IMR-90 (cell line): ENCODE measurements around the gene TMC7. TPM values are rescaled to one million over a fixed set of nuclear protein-coding genes. Genes with fewer than 3 reads are reported as not detected.

Experiments used
- ATAC-seq: fragments of 200-7000 bp; cut with Tn5 transposase; 2 replicates; pipeline ENCODE4 v1.9.1; 2020; ENCODE audit warnings: low read depth, mild to moderate bottlenecking, moderate library complexity
- BruUV-seq: library from RNA; stranded (reverse); fragments of 400-500 nt; replicated peaks from 2 replicates; lab custom pipeline; 2021; lab: Mats Ljungman, UMichigan
- CTCF ChIA-PET: fragments of 300-600 bp; formaldehyde crosslinking; extraction: SDS; loops from one replicate; lab custom pipeline; 2021; ENCODE audit warnings: antibody characterized with exemption; lab: Yijun Ruan, JAX
- POLR2A ChIA-PET: fragments of 300-600 bp; sonication (Branson Sonifier 250); formaldehyde crosslinking; loops from one replicate; lab custom pipeline; 2022; ENCODE audit warnings: antibody characterized with exemption; ENCODE audit not compliant: unreplicated experiment; lab: Charles Lee
- DNase-seq: peaks from one replicate; pipeline ENCODE4 v3.0.0; 2013
- H2AFZ ChIP-seq: replicated peaks from 2 replicates; pipeline ENCODE3; 2013; ENCODE audit warnings: low read length, mild to moderate bottlenecking; ENCODE audit not compliant: poor library complexity
- H2AK5ac ChIP-seq: 2 replicates; pipeline ENCODE4 v1.6.1; 2013; ENCODE audit warnings: low read depth, low read length, inconsistent platforms
- H2AK9ac ChIP-seq: replicated peaks from 2 replicates; pipeline ENCODE3; 2013; ENCODE audit warnings: mild to moderate bottlenecking, low read depth, low read length, moderate library complexity; ENCODE audit not compliant: poor library complexity
- H2BK120ac ChIP-seq: 2 replicates; pipeline ENCODE4 v1.6.1; 2013; ENCODE audit warnings: low read depth, low read length, inconsistent platforms
- H2BK15ac ChIP-seq: 3 replicates; pipeline ENCODE4 v1.6.1; 2013; ENCODE audit warnings: low read depth, low read length, inconsistent platforms
- H2BK20ac ChIP-seq: 2 replicates; pipeline ENCODE4 v1.6.1; 2013; ENCODE audit warnings: low read depth, mild to moderate bottlenecking, inconsistent platforms, low read length, moderate library complexity
- H2BK5ac ChIP-seq: 2 replicates; pipeline ENCODE4 v1.6.1; 2013; ENCODE audit warnings: mild to moderate bottlenecking, low read depth, low read length, inconsistent platforms; ENCODE audit not compliant: poor library complexity, severe bottlenecking
- H3K14ac ChIP-seq: replicated peaks from 2 replicates; pipeline ENCODE4 v1.6.1; 2013; ENCODE audit warnings: low read depth, low read length, inconsistent platforms
- H3K18ac ChIP-seq: 2 replicates; pipeline ENCODE4 v1.6.1; 2013; ENCODE audit warnings: low read depth, low read length, control low read depth
- H3K23ac ChIP-seq: 2 replicates; pipeline ENCODE4 v1.6.1; 2013; ENCODE audit warnings: low read depth, low read length, inconsistent platforms
- H3K27ac ChIP-seq: 2 replicates; pipeline ENCODE4 v1.5.1; 2013; ENCODE audit warnings: mild to moderate bottlenecking, control low read depth, low read length; ENCODE audit not compliant: insufficient read depth
- H3K27me3 ChIP-seq: 2 replicates; pipeline ENCODE4 v1.6.1; 2013; ENCODE audit warnings: low read length; ENCODE audit not compliant: control insufficient read depth, insufficient read depth
- H3K36me3 ChIP-seq: 2 replicates; pipeline ENCODE4 v1.6.1; 2013; ENCODE audit warnings: low read length, mixed read lengths; ENCODE audit not compliant: control insufficient read depth, insufficient read depth
- H3K4ac ChIP-seq: 2 replicates; pipeline ENCODE4 v1.6.1; 2013; ENCODE audit warnings: low read depth, low read length, inconsistent platforms
- H3K4me1 ChIP-seq: 2 replicates; pipeline ENCODE4 v1.6.1; 2013; ENCODE audit warnings: low read length, mixed read lengths; ENCODE audit not compliant: control insufficient read depth, insufficient read depth
- H3K4me2 ChIP-seq: 2 replicates; pipeline ENCODE4 v1.6.1; 2013; ENCODE audit warnings: low read depth, mild to moderate bottlenecking, control low read depth, low read length, moderate library complexity
- H3K4me3 ChIP-seq: 2 replicates; pipeline ENCODE4 v1.5.1; 2013; ENCODE audit warnings: low read depth, mild to moderate bottlenecking, control low read depth, low read length, moderate library complexity; ENCODE audit not compliant: insufficient read depth
- H3K56ac ChIP-seq: 2 replicates; pipeline ENCODE4 v1.6.1; 2013; ENCODE audit warnings: low read length, inconsistent platforms; ENCODE audit not compliant: insufficient read depth; ENCODE audit errors: extremely low read depth
- H3K79me1 ChIP-seq, 2 experiments: 2 replicates each; pipeline ENCODE4 v1.6.1; 2013; ENCODE audit warnings: low read length in 2 of 2, inconsistent platforms in 1 of 2, low read depth in 1 of 2
- H3K9ac ChIP-seq: 2 replicates; pipeline ENCODE4 v1.6.1; 2013; ENCODE audit warnings: low read depth, low read length, control low read depth
- H3K9me1 ChIP-seq: 2 replicates; pipeline ENCODE4 v1.6.1; 2013; ENCODE audit warnings: low read length, inconsistent platforms; ENCODE audit not compliant: insufficient read depth
- H3K9me3 ChIP-seq: 2 replicates; pipeline ENCODE4 v1.6.1; 2013; ENCODE audit warnings: low read length; ENCODE audit not compliant: control insufficient read depth, insufficient read depth
- H4K20me1 ChIP-seq: 2 replicates; pipeline ENCODE4 v1.6.1; 2013; ENCODE audit warnings: low read length, inconsistent platforms; ENCODE audit not compliant: insufficient read depth
- H4K5ac ChIP-seq: 2 replicates; pipeline ENCODE4 v1.6.1; 2013; ENCODE audit warnings: mild to moderate bottlenecking, low read depth, low read length, control low read depth
- H4K8ac ChIP-seq, 2 experiments: 2 replicates each; pipeline ENCODE4 v1.6.1; 2013; ENCODE audit warnings: low read depth in 2 of 2, low read length in 2 of 2, control low read depth in 1 of 2, inconsistent platforms in 1 of 2
- H4K91ac ChIP-seq: 2 replicates; pipeline ENCODE4 v1.6.1; 2013; ENCODE audit warnings: low read depth, low read length, inconsistent platforms; ENCODE audit not compliant: insufficient read depth
- BHLHE40 ChIP-seq: fragments of 150-350 bp; IDR thresholded peaks from 2 replicates; pipeline ENCODE4 v1.6.1; 2016; ENCODE audit warnings: mild to moderate bottlenecking, low read depth, low read length
- FOS ChIP-seq: fragments of 150-350 bp; IDR thresholded peaks from 2 replicates; pipeline ENCODE4 v1.6.1; 2016; ENCODE audit warnings: low read depth, low read length
- MAFK ChIP-seq: IDR thresholded peaks from 2 replicates; pipeline ENCODE4 v1.6.1; 2012; ENCODE audit warnings: low read depth, low read length, improper control_type of control experiment
- MAZ ChIP-seq: IDR thresholded peaks from 2 replicates; pipeline ENCODE4 v1.6.1; 2012; ENCODE audit warnings: low read depth, mild to moderate bottlenecking, low read length, improper control_type of control experiment, moderate library complexity, borderline replicate concordance
- MXI1 ChIP-seq: IDR thresholded peaks from 2 replicates; pipeline ENCODE4 v1.6.1; 2012; ENCODE audit warnings: low read depth, mild to moderate bottlenecking, low read length, moderate library complexity, borderline replicate concordance
- RAD21 ChIP-seq: IDR thresholded peaks from 2 replicates; pipeline ENCODE4 v1.6.1; 2012; ENCODE audit warnings: low read length, improper control_type of control experiment
- RCOR1 ChIP-seq: IDR thresholded peaks from 2 replicates; pipeline ENCODE4 v1.6.1; 2012; ENCODE audit warnings: mild to moderate bottlenecking, low read length, improper control_type of control experiment; ENCODE audit not compliant: insufficient replicate concordance
- SMC3 ChIP-seq: fragments of 150-350 bp; IDR thresholded peaks from 2 replicates; pipeline ENCODE4 v1.6.1; 2016; ENCODE audit warnings: low read depth, mild to moderate bottlenecking, antibody characterized with exemption, low read length, moderate library complexity
- WGBS, 2 experiments: methylation state at CpG; one replicate each; pipeline versions ENCODE4 v1.1.5 to v1.1.7; 2013; ENCODE audit warnings: missing lambda C conversion rate in 2 of 2; ENCODE audit not compliant: insufficient read length in 1 of 2; ENCODE audit errors: extremely low coverage in 2 of 2; 5-methylcytosine and 5-hydroxymethylcytosine counted together
- dilution Hi-C: fragments of 300-500 bp; cut with HindIII; formaldehyde crosslinking; loops from one replicate; pipeline ENCODE4 v1.14.3; 2018; ENCODE audit warnings: low sequenced_read_pairs; ENCODE audit not compliant: unreplicated experiment
- in situ Hi-C: fragments of 300-500 bp; cut with MboI; formaldehyde crosslinking; loops from 3 replicates; pipeline ENCODE4 v1.14.3; 2019; ENCODE audit warnings: low sequenced_read_pairs, inconsistent platforms, mixed read lengths
- intact Hi-C: fragments of 100-400 bp; cut with micrococcal nuclease; formaldehyde crosslinking; loops from 2 replicates; pipeline ENCODE4 v1.10.0; 2022
- polyA plus RNA-seq, 3 experiments: library from polyadenylated mRNA; depleted of rRNA; stranded (reverse); fragments of >200 nt; gene quantifications; 2 replicates each; pipeline ENCODE4 v1.2.3, GENCODE V29; 2012; ENCODE audit warnings: low replicate concordance in 1 of 3
- total RNA-seq: library from RNA; depleted of rRNA; stranded (reverse); fragments of >200 nt; gene quantifications from 2 replicates; pipeline ENCODE4 v1.2.3, GENCODE V29; 2012
- TF ChIP-seq, protein P1 (sequence below): fragments of 150-350 bp; IDR thresholded peaks from 2 replicates; pipeline ENCODE4 v1.6.1; 2016; ENCODE audit warnings: low read depth, mild to moderate bottlenecking, low read length, moderate library complexity, borderline replicate concordance
- TF ChIP-seq, protein P2 (sequence below): fragments of 150-350 bp; IDR thresholded peaks from 2 replicates; pipeline ENCODE4 v1.6.1; 2017; ENCODE audit warnings: mild to moderate bottlenecking, antibody characterized with exemption, low read length, low read depth
- TF ChIP-seq, protein P3 (sequence below): conservative IDR thresholded peaks from 2 replicates; pipeline ENCODE4 v1.5.1; 2012; ENCODE audit warnings: mild to moderate bottlenecking, low read depth, low read length, improper control_type of control experiment

The TMC7 gene
- total and polyA plus RNA-seq, 2 of the 4 experiments (the other 2 are of a cell fraction), result 0.27 to 0.36 TPM

DNA sequence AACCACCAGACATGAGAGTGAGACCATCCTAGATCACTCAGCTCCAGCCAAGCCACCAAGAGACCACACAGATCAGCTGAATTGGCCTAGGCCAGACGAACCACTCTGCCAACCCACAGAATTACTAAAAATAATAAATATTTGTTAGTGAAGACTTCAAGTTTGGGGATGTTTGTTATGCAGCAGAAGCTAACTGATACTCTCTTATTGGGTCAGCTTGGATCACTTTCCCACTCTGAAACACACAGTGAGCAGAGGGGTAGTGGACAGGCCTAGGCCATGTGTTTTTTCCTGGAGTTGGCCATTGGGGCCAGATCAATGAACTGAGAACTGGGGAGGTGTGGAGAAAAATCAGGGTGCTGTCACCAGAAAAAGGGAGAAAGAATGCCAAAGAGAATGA is 114.4 kb downstream of the TMC7 start:
- ATAC-seq (no peak), DNase-seq (no peak)
- Histone ChIP-seq H3K9me1 (no peaks in the 10 kb centered on the region), H4K20me1 (no peaks in the 10 kb centered on the region), H3K14ac (no peak overlapping the region), H3K27ac (no peak overlapping the region), H2BK20ac (no peak overlapping the region), H4K8ac (no peak overlapping the region), H3K4me2 (no peak overlapping the region), H3K27me3 (no peaks in the 10 kb centered on the region), H3K4me1 (no peaks in the 10 kb centered on the region), H2BK120ac (no peak overlapping the region), H2BK5ac (no peak overlapping the region), H4K5ac (no peak overlapping the region), H3K23ac (no peak overlapping the region), H3K4me3 (no peak overlapping the region), H3K4ac (no peak overlapping the region), H2AFZ (no peak overlapping the region), H3K79me1 (no peaks in the 10 kb centered on the region), H3K56ac (no peak overlapping the region), H3K9me3 (peaks cover 8% of the 10 kb centered on the region), H2AK9ac (no peak overlapping the region), H2AK5ac (no peak overlapping the region), H3K18ac (no peak overlapping the region), H2BK15ac (no peak overlapping the region), H4K91ac (no peak overlapping the region), H3K36me3 (no peaks in the 10 kb centered on the region), H3K9ac (no peak overlapping the region)
- BruUV-seq, result no TSS peak
- dilution Hi-C loops, result no loop called here
- no CpG with 5 or more reads among the region's 1 CpG for WGBS, 2 experiments
- ChIA-PET POLR2A (no interaction called here), CTCF (interaction anchor here (1.0 to 2.0 kb wide), 2 partner anchors 16 to 21 kb away, joined by 4 to 6 read pairs; partner anchors contain the start of gene ITPRIPL2)
- in situ Hi-C loops, result no loop called here
- TF ChIP-seq, protein P1, sequence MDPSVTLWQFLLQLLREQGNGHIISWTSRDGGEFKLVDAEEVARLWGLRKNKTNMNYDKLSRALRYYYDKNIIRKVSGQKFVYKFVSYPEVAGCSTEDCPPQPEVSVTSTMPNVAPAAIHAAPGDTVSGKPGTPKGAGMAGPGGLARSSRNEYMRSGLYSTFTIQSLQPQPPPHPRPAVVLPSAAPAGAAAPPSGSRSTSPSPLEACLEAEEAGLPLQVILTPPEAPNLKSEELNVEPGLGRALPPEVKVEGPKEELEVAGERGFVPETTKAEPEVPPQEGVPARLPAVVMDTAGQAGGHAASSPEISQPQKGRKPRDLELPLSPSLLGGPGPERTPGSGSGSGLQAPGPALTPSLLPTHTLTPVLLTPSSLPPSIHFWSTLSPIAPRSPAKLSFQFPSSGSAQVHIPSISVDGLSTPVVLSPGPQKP, result no peak
- TF ChIP-seq FOS (no peak), MAZ (no peak), RCOR1 (no peak), MXI1 (no peak), SMC3 (no peak), BHLHE40 (no peak), RAD21 (no peak), MAFK (no peak)
- TF ChIP-seq, protein P2, sequence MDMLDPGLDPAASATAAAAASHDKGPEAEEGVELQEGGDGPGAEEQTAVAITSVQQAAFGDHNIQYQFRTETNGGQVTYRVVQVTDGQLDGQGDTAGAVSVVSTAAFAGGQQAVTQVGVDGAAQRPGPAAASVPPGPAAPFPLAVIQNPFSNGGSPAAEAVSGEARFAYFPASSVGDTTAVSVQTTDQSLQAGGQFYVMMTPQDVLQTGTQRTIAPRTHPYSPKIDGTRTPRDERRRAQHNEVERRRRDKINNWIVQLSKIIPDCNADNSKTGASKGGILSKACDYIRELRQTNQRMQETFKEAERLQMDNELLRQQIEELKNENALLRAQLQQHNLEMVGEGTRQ, result no peak
- TF ChIP-seq, protein P3, sequence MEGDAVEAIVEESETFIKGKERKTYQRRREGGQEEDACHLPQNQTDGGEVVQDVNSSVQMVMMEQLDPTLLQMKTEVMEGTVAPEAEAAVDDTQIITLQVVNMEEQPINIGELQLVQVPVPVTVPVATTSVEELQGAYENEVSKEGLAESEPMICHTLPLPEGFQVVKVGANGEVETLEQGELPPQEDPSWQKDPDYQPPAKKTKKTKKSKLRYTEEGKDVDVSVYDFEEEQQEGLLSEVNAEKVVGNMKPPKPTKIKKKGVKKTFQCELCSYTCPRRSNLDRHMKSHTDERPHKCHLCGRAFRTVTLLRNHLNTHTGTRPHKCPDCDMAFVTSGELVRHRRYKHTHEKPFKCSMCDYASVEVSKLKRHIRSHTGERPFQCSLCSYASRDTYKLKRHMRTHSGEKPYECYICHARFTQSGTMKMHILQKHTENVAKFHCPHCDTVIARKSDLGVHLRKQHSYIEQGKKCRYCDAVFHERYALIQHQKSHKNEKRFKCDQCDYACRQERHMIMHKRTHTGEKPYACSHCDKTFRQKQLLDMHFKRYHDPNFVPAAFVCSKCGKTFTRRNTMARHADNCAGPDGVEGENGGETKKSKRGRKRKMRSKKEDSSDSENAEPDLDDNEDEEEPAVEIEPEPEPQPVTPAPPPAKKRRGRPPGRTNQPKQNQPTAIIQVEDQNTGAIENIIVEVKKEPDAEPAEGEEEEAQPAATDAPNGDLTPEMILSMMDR, result no peak
- intact Hi-C loops, result no loop called here
